Stimulated activated naive CD8-positive, alpha-beta T cell treated with anti-CD3 and anti-CD28 coated beads, Interleukin-15, amount 100 ng/mL, for 72 hours (primary cell): ENCODE data around the gene CADM2.
"Not testable (repeated sequence)": the region's sequence is repeated elsewhere in the genome, so short reads cannot be mapped to it uniquely, and the experiment has no call there.

Source experiments
- ATAC-seq: fragments of 150-1000 bp; cut with Tn5 transposase; 2 replicates; pipeline ENCODE4 v1.10.0; 2021; ENCODE audit warnings: mild to moderate bottlenecking, moderate library complexity
- DNase-seq, 2 donors: peaks; one replicate each; pipeline ENCODE4 v3.0.0; 2021 to 2022
- H3K27ac Mint-ChIP-seq, 2 donors: one replicate each; pipeline ENCODE4 v1.8.0; 2022; ENCODE audit warnings: mild to moderate bottlenecking in 2 of 2, mixed read lengths in 2 of 2, moderate library complexity in 2 of 2
- H3K27me3 Mint-ChIP-seq: one replicate; pipeline ENCODE4 v1.8.0; 2022; ENCODE audit warnings: mixed read lengths
- H3K4me1 Mint-ChIP-seq: one replicate; pipeline ENCODE4 v1.8.0; 2022; ENCODE audit warnings: mild to moderate bottlenecking, mixed read lengths
- H3K4me3 Mint-ChIP-seq, 2 donors: one replicate each; pipeline ENCODE4 v1.8.0; 2022; ENCODE audit warnings: mild to moderate bottlenecking in 2 of 2, mixed read lengths in 2 of 2, moderate library complexity in 1 of 2
- H3K9me3 Mint-ChIP-seq, 2 donors: one replicate each; pipeline ENCODE4 v1.8.0; 2022; ENCODE audit warnings: mixed read lengths in 2 of 2

CADM2 gene

GRCh38 chr3:85476891-85477495 is 518.2 kb downstream of the CADM2 start:
- Mint-ChIP-seq H3K27me3 (no peaks in the 10 kb centered on the region), H3K9me3 (no peaks in the 10 kb centered on the region), H3K4me1 (no peaks in the 10 kb centered on the region), H3K4me3 (no peak overlapping the region), H3K27ac (no peak overlapping the region)
- DNase-seq (no peak), ATAC-seq (no peak)

GRCh38 chr3:85481411-85482212 is 522.8 kb downstream of the CADM2 start:
- ATAC-seq, result no peak
- H3K27me3 Mint-ChIP-seq, result no peaks in the 10 kb centered on the region
- no peak overlapping the region for H3K4me3 Mint-ChIP-seq
- H3K4me1 Mint-ChIP-seq, result no peaks in the 10 kb centered on the region
- no peak for DNase-seq
- H3K9me3 Mint-ChIP-seq, result no peaks in the 10 kb centered on the region
- no peak overlapping the region for H3K27ac Mint-ChIP-seq

- no peaks in the 10 kb centered on the region for H3K4me1 Mint-ChIP-seq
- H3K27me3 Mint-ChIP-seq, result no peaks in the 10 kb centered on the region
Measured at GRCh38 chr3:85482213-85482490, 523.4 kb downstream of the CADM2 start.

GRCh38 chr3:85483986-85484385 is 525.2 kb downstream of the CADM2 start:
- no peak overlapping the region for H3K4me3 Mint-ChIP-seq
- H3K27me3 Mint-ChIP-seq, result no peaks in the 10 kb centered on the region
- peaks cover 0 to 8% of the 10 kb centered on the region in 2 donors for H3K9me3 Mint-ChIP-seq

More at GRCh38 chr3:85482213-85482490, 523.4 kb downstream of the CADM2 start:
- DNase-seq, result no peak
- no peak for ATAC-seq
- Mint-ChIP-seq H3K27ac (no peak overlapping the region), H3K9me3 (peaks cover 0 to 3% of the 10 kb centered on the region in 2 donors), H3K4me3 (no peak overlapping the region)

DNA sequence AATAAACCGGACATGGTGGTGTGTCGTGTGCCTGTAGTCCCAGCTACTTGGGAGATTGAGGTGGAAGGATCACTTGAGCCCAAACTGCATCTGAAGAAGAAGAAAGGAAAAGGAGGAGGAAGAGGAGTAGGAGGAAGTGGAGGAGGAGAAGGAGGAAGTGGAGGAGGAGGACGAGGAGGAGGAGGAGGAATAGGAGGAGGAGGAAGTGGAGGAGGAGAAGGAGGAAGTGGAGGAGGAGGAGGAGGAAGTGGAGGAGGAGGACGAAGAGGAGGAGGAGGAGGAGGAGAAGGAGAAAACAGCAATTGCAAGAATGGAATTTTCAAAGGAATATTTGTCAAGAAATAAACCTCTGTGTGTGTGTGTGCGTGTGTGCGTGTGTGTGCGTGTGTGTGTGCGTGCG is 528.6 kb downstream of the CADM2 start:
- H3K4me1 Mint-ChIP-seq, result no peaks in the 10 kb centered on the region
- no peaks in the 10 kb centered on the region for H3K27me3 Mint-ChIP-seq
- DNase-seq, result no peak
- H3K4me3 Mint-ChIP-seq, result no peak overlapping the region
- ATAC-seq, result no peak
- no peak overlapping the region for H3K27ac Mint-ChIP-seq
- peaks cover 0 to 8% of the 10 kb centered on the region in 2 donors for H3K9me3 Mint-ChIP-seq

More at GRCh38 chr3:85483986-85484385, 525.2 kb downstream of the CADM2 start:
- Mint-ChIP-seq H3K27ac (no peak overlapping the region), H3K4me1 (no peaks in the 10 kb centered on the region)
- DNase-seq (no peak), ATAC-seq (no peak)

- Mint-ChIP-seq H3K9me3 (peaks cover 0 to 7% of the 10 kb centered on the region in 2 donors), H3K4me3 (no peak overlapping the region), H3K4me1 (no peaks in the 10 kb centered on the region), H3K27ac (no peak overlapping the region), H3K27me3 (no peaks in the 10 kb centered on the region)
- no peak for ATAC-seq
- DNase-seq, result no peak
Measured at GRCh38 chr3:85495602-85496001, 536.8 kb downstream of the CADM2 start.

- no peak for ATAC-seq
- DNase-seq, result no peak
- Mint-ChIP-seq H3K9me3 (peaks cover 0 to 7% of the 10 kb centered on the region in 2 donors), H3K27ac (no peak overlapping the region), H3K4me3 (no peak overlapping the region), H3K4me1 (no peaks in the 10 kb centered on the region), H3K27me3 (no peaks in the 10 kb centered on the region)
Measured at GRCh38 chr3:85498177-85498576, 539.4 kb downstream of the CADM2 start.

DNA sequence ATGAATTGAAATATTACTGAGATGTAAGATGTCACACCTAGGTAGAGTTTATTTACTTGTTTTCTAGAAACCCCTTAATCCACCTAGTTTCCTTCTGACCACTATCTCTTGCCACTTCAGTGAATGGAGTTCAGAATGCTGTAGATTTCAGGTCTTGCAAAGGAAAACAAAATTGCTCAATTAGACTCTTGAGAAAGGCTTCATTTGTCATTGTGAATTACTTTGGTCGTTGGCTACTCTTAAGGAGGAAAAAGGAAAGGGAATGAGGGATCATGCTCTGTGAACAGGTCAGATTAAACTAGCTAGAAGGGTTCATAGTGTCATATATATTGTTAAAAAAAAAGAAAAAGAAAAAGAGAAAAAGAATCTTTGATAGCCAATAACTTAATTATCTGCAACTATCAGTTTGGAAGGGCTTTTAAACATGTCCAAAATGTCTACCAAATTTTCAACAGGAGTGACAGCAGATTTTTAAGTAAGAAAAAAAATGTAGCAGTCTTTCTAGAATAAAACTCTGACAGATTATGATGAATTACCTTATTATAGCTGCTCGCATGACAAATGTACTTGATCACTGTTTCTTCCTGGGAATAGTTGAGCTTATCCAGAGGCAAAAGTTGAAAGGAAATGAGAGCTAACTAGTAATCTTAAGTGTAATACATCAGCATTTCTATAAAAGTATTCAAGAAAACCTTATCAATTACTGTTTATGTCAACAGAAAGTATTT is 543.5 kb downstream of the CADM2 start:
- Mint-ChIP-seq H3K4me1 (no peaks in the 10 kb centered on the region), H3K4me3 (no peak overlapping the region), H3K9me3 (no peaks in the 10 kb centered on the region), H3K27me3 (no peaks in the 10 kb centered on the region), H3K27ac (no peak overlapping the region)
- DNase-seq (no peak), ATAC-seq (no peak)

- peak overlapping the region in 1 of 2 donors; percentile 49 for H3K4me3 Mint-ChIP-seq
- H3K4me1 Mint-ChIP-seq, H3K9me3 Mint-ChIP-seq, H3K27me3 Mint-ChIP-seq: not testable (repeated sequence)
- DNase-seq (peak in 1 of 2 donors; percentile 15), ATAC-seq (peak; percentile 23)
- H3K27ac Mint-ChIP-seq, result peak overlapping the region in 1 of 2 donors; percentile 19
Measured at GRCh38 chr3:85504129-85504784, 545.5 kb downstream of the CADM2 start.

- not testable (repeated sequence) for H3K4me1 Mint-ChIP-seq, H3K27ac Mint-ChIP-seq, H3K9me3 Mint-ChIP-seq, H3K27me3 Mint-ChIP-seq, ATAC-seq
- DNase-seq, result peak in 1 of 2 donors; percentile 8
- H3K4me3 Mint-ChIP-seq, result peak overlapping the region in 1 of 2 donors; percentile 49
Measured at GRCh38 chr3:85504785-85505511, 546.2 kb downstream of the CADM2 start.

GRCh38 chr3:85507052-85507451 is 548.3 kb downstream of the CADM2 start:
- ATAC-seq, H3K27me3 Mint-ChIP-seq, H3K4me3 Mint-ChIP-seq, DNase-seq, H3K9me3 Mint-ChIP-seq, H3K4me1 Mint-ChIP-seq, H3K27ac Mint-ChIP-seq: not testable (repeated sequence)

DNA sequence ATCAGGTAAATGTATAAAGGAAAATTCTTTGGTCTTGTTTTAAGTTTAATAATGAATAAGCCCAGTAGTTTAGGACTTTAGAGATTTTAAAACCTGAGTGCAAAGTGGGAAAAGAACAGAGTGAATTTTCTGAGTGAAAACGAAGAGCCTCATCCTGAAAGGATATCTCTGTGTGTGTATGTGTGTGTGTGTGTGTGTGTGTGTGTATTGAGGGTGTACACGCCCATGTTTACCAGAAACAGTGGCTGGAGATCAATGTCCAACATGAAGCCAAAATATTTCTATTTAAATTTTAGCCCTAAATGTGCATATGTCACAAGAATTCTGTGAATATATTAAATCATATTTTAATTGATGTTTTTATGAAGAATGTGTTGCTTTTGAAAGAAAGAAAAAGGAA is 549.9 kb downstream of the CADM2 start:
- no peaks in the 10 kb centered on the region for H3K4me1 Mint-ChIP-seq
- DNase-seq (no peak), ATAC-seq (no peak)
- H3K9me3 Mint-ChIP-seq, result no peaks in the 10 kb centered on the region
- no peaks in the 10 kb centered on the region for H3K27me3 Mint-ChIP-seq
- H3K27ac Mint-ChIP-seq, result no peak overlapping the region
- no peak overlapping the region for H3K4me3 Mint-ChIP-seq

- no peak for DNase-seq
- Mint-ChIP-seq H3K4me1 (no peaks in the 10 kb centered on the region), H3K9me3 (no peaks in the 10 kb centered on the region), H3K27ac (no peak overlapping the region), H3K4me3 (no peak overlapping the region), H3K27me3 (no peaks in the 10 kb centered on the region)
- ATAC-seq, result no peak
Measured at GRCh38 chr3:85516146-85516545, 557.4 kb downstream of the CADM2 start.

GRCh38 chr3:85524104-85524503 is 565.3 kb downstream of the CADM2 start:
- ATAC-seq (no peak), DNase-seq (no peak)
- H3K27ac Mint-ChIP-seq, result no peak overlapping the region
- no peak overlapping the region for H3K4me3 Mint-ChIP-seq
- H3K9me3 Mint-ChIP-seq, result peaks cover 7 to 11% of the 10 kb centered on the region in 2 donors
- H3K4me1 Mint-ChIP-seq, result no peaks in the 10 kb centered on the region
- no peaks in the 10 kb centered on the region for H3K27me3 Mint-ChIP-seq

DNA sequence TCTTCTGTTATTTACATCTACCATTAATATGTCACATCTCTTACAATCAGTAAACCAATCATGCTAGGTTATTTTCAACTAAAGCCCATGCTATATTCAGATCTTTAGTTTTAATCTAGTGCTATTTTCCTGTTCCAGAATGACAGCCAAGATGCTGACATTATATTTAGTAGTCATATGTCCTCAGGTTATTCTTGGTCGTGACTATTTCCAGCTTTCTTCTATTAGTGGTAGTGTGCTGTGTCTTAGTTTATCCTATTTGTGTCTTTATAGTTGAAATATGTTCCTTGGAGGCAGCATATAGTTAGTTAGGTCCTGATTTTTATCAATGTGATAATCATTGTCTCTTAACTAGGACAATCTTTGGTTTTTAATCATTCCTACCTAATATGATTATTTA is 566.5 kb downstream of the CADM2 start:
- H3K9me3 Mint-ChIP-seq, result peaks cover 11 to 12% of the 10 kb centered on the region in 2 donors
- H3K4me1 Mint-ChIP-seq, result no peaks in the 10 kb centered on the region
- no peak overlapping the region for H3K27ac Mint-ChIP-seq
- H3K27me3 Mint-ChIP-seq, result no peaks in the 10 kb centered on the region
- DNase-seq, result no peak
- ATAC-seq, result no peak
- no peak overlapping the region for H3K4me3 Mint-ChIP-seq
